T-helper 17 cell (primary cell): ENCODE data around the gene SRRM3. TPM values are rescaled to one million over a fixed set of nuclear protein-coding genes. Genes with fewer than 3 reads are reported as not detected.
"Not testable (repeated sequence)": the region's sequence is repeated elsewhere in the genome, so short reads cannot be mapped to it uniquely, and the experiment has no call there.

Experiments used
- ATAC-seq: fragments of 150-1000 bp; cut with Tn5 transposase; 2 replicates; pipeline ENCODE4 v1.10.0; 2021; ENCODE audit warnings: mild to moderate bottlenecking, moderate library complexity
- DNase-seq, 3 donors: peaks; one replicate each; pipeline versions ENCODE4 v3.0.0 to v3.0.0-alpha.2; 2020 to 2021
- H3K9me3 ChIP-seq: one replicate; pipeline ENCODE4 v1.7.0; 2013; ENCODE audit warnings: low read length, mild to moderate bottlenecking; ENCODE audit not compliant: control insufficient read depth, poor library complexity, severe bottlenecking
- H3K27ac Mint-ChIP-seq: one replicate; pipeline ENCODE4 v1.8.0; 2022; ENCODE audit warnings: mild to moderate bottlenecking, moderate library complexity, mixed read lengths
- H3K27me3 Mint-ChIP-seq: one replicate; pipeline ENCODE4 v1.8.0; 2022; ENCODE audit warnings: mixed read lengths
- H3K36me3 Mint-ChIP-seq: one replicate; pipeline ENCODE4 v1.8.0; 2022; ENCODE audit warnings: low read depth, mixed read lengths
- H3K4me1 Mint-ChIP-seq: one replicate; pipeline ENCODE4 v1.8.0; 2022; ENCODE audit warnings: mild to moderate bottlenecking, mixed read lengths
- H3K4me3 Mint-ChIP-seq: one replicate; pipeline ENCODE4 v1.8.0; 2022; ENCODE audit warnings: mild to moderate bottlenecking, moderate library complexity, mixed read lengths
- total RNA-seq, 4 donors: library from RNA in 2 of 4; stranded (reverse) in 2 of 4; gene quantifications; one replicate each; pipeline ENCODE4 v1.2.3 and lab custom pipeline; 2022 to 2026

Gene SRRM3
- total RNA-seq, 2 donors from 2014 or later: not detected

DNA sequence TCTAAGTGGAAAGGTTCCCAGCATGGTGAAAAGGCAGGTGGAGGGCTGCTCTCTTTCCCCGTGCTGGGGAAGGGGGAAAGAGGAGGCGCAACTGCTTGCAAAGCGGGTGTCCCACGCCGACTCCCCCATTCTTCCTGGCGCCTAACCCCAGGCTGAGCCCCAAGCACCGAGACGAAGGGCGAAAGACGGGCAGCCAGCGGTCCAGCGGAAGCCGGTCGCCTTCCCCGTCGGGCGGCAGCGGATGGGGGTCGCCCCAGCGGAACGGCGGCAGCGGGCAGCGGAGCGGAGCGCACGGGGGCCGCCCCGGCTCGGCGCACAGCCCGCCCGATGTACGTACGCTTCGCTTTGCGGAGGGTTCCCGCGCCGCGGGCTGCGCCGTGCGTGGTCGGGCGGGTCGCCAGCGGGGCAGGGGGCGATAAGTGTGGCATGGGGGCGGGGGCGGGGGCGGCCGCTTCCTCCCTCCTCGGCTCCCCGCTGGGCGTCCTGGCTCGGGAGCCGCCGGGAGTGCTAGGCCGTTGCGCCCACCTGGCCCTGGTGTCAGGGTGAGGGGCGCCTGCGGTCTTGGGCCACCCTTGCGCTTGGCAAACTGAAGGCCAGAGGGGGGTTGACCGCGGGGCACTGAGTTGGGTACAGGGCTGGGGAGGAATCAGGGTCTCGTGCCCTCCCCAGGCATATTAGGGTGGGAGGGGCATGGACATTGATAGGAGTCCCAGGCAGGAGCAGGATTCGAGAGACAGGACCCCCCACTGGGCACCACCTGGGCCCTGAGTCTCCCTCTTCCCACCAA, 65.6 kb downstream of the SRRM3 start:
- Mint-ChIP-seq H3K4me1 (peaks cover 7% of the 10 kb centered on the region), H3K4me3 (peak overlapping the region; percentile 67), H3K27me3 (peaks cover 55% of the 10 kb centered on the region), H3K36me3 (no peaks in the 10 kb centered on the region), H3K27ac (no peak overlapping the region)
- ATAC-seq: no peak
- no peak for DNase-seq
- H3K9me3 ChIP-seq: no peaks in the 10 kb centered on the region

DNA sequence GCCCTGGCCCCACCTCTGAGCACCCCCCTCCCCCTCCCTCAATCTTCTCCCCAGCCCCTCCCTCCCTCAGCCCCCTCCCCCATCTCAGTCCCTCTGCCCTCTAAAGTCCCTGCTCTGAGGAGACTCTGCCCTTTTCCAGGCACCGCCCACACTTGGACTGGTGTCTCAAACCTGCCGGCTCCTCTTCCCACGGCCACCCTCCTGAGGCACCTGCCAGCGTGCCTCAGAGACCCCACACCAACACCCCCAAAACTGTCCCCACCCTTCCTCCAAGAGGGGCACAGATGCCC, 66.1 kb downstream of the SRRM3 start:
- no peaks in the 10 kb centered on the region for H3K36me3 Mint-ChIP-seq
- peaks cover 53% of the 10 kb centered on the region for H3K27me3 Mint-ChIP-seq
- no peaks in the 10 kb centered on the region for H3K9me3 ChIP-seq
- peaks cover 5% of the 10 kb centered on the region for H3K4me1 Mint-ChIP-seq
- H3K27ac Mint-ChIP-seq: no peak overlapping the region
- ATAC-seq (no peak), DNase-seq (no peak)
- peak overlapping the region; percentile 49 for H3K4me3 Mint-ChIP-seq

DNA sequence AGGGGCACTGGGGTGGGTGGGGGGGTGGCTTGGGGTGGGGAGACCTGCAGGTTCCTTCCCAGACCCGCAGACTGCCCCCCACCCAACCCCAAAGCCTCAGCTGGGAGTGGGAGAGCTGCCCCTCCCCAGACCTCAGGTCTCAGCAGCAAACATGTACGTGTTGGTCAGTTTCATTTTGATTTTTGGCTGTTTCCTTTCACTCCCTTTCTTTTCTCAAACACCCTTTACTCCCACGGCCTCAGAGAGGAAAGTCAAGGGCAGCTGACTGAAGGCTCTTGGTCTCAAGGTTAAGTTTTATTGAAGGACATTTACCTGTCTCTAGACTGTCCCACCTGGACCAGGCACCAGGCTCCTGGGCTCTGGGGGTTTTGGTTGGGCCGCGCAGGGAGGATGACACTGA, 66.7 kb downstream of the SRRM3 start:
- ATAC-seq (no peak), DNase-seq (no peak)
- H3K4me3 Mint-ChIP-seq: peak overlapping the region; percentile 25
- no peaks in the 10 kb centered on the region for H3K9me3 ChIP-seq
- H3K27ac Mint-ChIP-seq: no peak overlapping the region
- H3K36me3 Mint-ChIP-seq: no peaks in the 10 kb centered on the region
- H3K27me3 Mint-ChIP-seq: peaks cover 53% of the 10 kb centered on the region
- H3K4me1 Mint-ChIP-seq: peaks cover 9% of the 10 kb centered on the region

DNA sequence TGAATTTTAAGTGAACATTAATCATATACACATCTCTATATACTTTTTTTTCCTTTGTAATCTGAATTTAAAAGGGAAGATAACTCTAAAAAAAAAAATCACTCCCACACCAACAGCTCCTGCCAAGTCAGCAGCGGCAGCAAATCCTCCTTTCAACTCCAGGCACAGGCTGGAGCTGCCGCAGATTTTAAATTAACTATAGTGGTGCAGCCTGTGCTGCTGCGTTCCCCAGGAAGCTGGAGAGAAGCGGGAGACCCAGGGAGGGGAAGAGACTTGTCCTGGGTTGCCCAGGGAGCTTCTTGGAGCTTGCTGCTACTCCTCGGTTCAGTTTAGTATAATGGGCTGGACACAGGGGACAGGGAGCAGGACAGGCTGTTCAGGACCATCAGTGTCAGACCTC, 68.2 kb downstream of the SRRM3 start:
- H3K4me1 Mint-ChIP-seq: peaks cover 14% of the 10 kb centered on the region
- DNase-seq (no peak), ATAC-seq (no peak)
- H3K4me3 Mint-ChIP-seq: no peak overlapping the region
- H3K36me3 Mint-ChIP-seq: peaks cover 5% of the 10 kb centered on the region
- H3K27me3 Mint-ChIP-seq: peaks cover 58% of the 10 kb centered on the region
- no peaks in the 10 kb centered on the region for H3K9me3 ChIP-seq
- H3K27ac Mint-ChIP-seq: no peak overlapping the region

DNA sequence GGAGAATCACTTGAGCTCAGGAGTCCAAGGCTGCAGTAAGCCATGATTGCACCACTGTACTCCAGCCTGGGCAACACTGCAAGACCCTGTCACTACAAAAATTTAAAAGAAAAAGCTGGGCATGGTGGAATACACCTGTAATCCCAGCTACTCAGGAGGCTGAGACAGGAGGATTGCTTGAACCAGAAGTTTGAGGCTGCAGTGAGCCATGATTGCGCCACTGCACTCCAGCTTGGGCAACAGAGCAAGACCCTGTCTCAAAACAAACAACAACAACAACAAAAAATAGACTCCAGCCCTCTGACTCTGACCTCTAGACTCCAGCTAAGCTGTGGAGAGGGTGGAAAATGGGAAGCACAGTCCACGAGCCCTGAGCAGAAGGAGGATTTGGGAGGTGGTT, 69.7 kb downstream of the SRRM3 start:
- H3K4me1 Mint-ChIP-seq: peaks cover 14% of the 10 kb centered on the region
- not testable (repeated sequence) for H3K9me3 ChIP-seq, DNase-seq, H3K27ac Mint-ChIP-seq, ATAC-seq, H3K36me3 Mint-ChIP-seq, H3K4me3 Mint-ChIP-seq
- peaks cover 53% of the 10 kb centered on the region for H3K27me3 Mint-ChIP-seq

DNA sequence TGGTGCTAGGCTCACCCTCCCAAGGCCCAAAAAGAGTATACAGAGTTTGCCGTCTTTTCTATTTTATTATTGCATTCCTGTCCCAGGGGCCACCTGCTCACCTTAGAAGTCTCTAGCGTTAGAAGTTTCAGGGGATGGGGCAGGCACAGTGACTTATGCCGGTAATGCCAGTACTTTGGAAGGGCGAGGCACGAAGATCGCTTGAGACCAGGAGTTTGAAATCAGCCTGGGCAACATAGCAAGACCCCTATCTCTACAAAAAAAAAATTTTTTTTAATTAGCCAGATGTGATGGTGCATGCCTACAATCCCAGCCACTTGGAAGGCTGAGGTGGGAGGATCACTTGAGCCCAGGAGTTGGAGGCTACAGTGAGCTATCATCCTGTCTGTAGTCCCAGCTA, 70.4 kb downstream of the SRRM3 start:
- Mint-ChIP-seq H3K4me1 (peaks cover 14% of the 10 kb centered on the region), H3K4me3 (no peak overlapping the region), H3K27ac (no peak overlapping the region), H3K27me3 (peaks cover 59% of the 10 kb centered on the region), H3K36me3 (peaks cover 5% of the 10 kb centered on the region)
- ATAC-seq (no peak), DNase-seq (no peak)
- H3K9me3 ChIP-seq: no peaks in the 10 kb centered on the region

DNA sequence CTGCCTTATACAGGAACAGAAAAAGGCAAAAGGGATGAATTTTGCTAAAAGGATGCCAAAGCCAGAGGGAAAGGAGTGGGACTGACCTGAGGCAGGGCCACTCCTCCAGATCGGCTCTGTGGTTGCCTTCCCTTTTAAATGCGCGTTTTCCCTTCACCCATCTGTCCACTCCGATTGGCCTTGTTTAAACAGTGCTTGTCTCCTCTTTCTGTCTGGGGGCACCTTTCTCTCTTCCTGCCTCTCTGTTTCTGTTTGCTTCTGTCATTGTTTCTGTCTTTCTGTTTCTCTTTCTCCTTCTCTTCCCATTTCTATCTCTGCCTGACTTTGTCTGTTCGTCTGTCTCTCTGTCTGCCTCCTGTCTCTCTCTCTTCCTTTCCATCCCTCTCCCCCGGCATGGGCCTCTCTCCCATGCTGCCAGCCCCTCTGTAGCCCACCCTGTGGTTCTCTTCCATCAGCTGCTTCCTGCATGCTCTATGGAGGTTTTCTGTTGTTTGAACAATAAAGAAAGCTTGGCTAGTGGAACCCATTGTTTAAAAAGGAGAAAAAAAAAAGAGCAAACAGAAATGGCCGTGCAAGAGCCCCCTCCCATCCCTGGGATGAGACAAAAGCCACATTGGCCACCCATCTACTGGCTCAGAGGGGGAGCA, 71.3 kb downstream of the SRRM3 start:
- DNase-seq (no peak), ATAC-seq (no peak)
- H3K9me3 ChIP-seq: no peaks in the 10 kb centered on the region
- Mint-ChIP-seq H3K27me3 (peaks cover 61% of the 10 kb centered on the region), H3K36me3 (peaks cover 5% of the 10 kb centered on the region), H3K4me1 (peaks cover 12% of the 10 kb centered on the region), H3K4me3 (no peak overlapping the region), H3K27ac (no peak overlapping the region)

DNA sequence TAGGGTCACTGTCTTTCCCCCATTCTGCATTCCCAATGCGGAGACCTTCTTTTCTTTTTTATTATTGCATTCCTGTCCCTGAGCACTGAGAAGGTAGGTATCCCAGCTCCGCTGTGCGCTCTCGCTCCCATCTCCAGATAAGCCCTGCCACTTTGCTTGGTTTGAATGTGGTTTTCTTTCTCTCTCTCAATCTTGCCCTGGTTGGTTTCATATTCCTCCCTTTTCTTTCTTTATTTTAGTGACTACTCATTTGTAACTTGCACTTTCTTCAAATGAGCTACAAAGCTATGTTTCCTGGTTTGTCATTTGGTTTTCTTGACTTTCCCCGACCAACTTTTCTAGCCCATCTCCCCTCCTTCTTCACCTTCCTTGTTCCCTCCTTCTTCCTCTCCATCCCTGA, 71.8 kb downstream of the SRRM3 start:
- no peaks in the 10 kb centered on the region for H3K9me3 ChIP-seq
- Mint-ChIP-seq H3K27ac (no peak overlapping the region), H3K36me3 (peaks cover 5% of the 10 kb centered on the region), H3K27me3 (peaks cover 55% of the 10 kb centered on the region), H3K4me3 (no peak overlapping the region), H3K4me1 (peaks cover 10% of the 10 kb centered on the region)
- DNase-seq (no peak), ATAC-seq (no peak)

DNA sequence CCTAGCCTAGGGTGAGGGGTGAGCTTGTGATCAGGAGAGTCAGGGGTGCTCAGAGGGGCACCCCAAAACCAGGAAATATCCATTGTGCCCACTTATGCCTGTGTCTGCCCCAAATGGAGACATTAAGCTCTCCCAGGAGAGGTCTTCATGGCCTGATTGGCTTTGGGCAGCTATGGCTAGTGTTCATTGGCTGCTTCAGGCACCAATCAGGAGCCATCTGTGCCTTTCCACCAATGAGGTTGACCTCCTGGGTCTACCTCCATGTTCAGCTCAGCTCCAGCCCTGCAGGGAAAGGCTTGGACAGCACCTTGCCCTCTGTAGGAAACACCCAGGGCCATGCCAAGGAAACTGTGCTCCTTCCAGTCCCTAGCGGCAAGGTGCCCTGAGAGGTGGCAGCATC, 76.8 kb downstream of the SRRM3 start:
- DNase-seq: no peak
- ATAC-seq: no peak
- H3K4me1 Mint-ChIP-seq: peaks cover 16% of the 10 kb centered on the region
- no peaks in the 10 kb centered on the region for H3K9me3 ChIP-seq
- H3K27me3 Mint-ChIP-seq: peaks cover 40% of the 10 kb centered on the region
- no peak overlapping the region for H3K4me3 Mint-ChIP-seq
- H3K36me3 Mint-ChIP-seq: peaks cover 12% of the 10 kb centered on the region
- no peak overlapping the region for H3K27ac Mint-ChIP-seq

DNA sequence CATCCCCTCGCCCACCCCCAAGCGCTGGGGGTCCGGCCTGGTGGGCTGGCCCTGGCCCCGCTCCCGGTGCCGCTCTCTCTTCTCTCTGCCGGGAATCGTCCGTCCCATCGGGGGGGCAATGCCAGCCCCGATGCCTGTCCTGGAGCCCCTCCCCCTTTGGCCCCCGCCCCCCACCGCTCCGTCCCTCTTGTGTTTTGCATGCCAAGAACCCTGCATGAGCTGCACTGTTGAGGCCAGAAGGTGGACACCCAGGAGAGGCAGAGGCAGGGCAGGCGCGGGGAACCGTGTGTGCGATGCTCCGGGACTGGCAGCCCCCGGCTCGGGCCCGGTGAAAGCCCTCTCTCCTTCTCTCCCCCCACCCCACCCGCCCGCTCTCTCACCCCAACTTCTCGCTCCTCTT, 78.7 kb downstream of the SRRM3 start:
- peaks cover 8% of the 10 kb centered on the region for H3K36me3 Mint-ChIP-seq
- DNase-seq (no peak), ATAC-seq (no peak)
- H3K27ac Mint-ChIP-seq: no peak overlapping the region
- H3K27me3 Mint-ChIP-seq: peaks cover 41% of the 10 kb centered on the region
- H3K4me3 Mint-ChIP-seq: peak overlapping the region; percentile 96
- H3K9me3 ChIP-seq: no peaks in the 10 kb centered on the region
- peaks cover 16% of the 10 kb centered on the region for H3K4me1 Mint-ChIP-seq

DNA sequence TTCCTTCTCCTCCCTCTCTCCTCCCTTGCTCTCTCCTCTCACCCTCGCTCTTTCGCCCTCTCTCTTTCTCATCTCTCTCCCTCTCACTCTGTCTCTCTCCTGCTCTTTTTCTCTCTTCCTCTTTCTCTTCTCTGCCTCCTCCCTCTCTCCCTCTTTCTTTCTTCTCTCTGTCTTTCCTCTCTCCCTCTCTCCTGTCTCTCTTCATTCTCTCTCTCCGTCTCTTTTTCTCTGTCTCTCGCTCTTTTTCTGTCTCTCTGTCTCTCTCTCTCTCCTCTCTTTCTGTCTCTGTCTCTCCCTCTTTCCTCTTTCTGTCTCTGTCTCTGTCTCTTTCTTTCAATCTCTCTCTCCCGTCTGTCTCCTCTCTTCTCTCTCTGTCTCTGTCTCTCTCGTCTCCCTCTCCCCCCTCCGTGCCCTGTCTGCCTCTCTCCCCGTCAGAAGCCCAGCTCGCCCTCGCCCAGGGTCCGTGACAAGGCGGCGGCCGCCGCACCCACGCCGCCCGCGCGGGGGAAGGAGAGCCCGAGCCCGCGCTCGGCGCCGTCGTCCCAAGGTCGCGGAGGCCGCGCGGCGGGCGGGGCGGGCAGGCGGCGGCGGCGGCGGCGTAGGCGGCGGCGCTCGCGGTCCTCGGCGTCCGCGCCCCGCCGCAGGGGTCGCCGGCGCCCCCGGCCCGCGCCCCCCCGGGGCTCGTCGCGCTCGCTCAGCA, 79.5 kb downstream of the SRRM3 start:
- DNase-seq: no peak
- Mint-ChIP-seq H3K27ac (no peak overlapping the region), H3K36me3 (peaks cover 8% of the 10 kb centered on the region), H3K27me3 (peaks cover 41% of the 10 kb centered on the region), H3K4me3 (peak overlapping the region; percentile 96), H3K4me1 (peaks cover 16% of the 10 kb centered on the region)
- no peaks in the 10 kb centered on the region for H3K9me3 ChIP-seq
- ATAC-seq: peak; percentile 61

DNA sequence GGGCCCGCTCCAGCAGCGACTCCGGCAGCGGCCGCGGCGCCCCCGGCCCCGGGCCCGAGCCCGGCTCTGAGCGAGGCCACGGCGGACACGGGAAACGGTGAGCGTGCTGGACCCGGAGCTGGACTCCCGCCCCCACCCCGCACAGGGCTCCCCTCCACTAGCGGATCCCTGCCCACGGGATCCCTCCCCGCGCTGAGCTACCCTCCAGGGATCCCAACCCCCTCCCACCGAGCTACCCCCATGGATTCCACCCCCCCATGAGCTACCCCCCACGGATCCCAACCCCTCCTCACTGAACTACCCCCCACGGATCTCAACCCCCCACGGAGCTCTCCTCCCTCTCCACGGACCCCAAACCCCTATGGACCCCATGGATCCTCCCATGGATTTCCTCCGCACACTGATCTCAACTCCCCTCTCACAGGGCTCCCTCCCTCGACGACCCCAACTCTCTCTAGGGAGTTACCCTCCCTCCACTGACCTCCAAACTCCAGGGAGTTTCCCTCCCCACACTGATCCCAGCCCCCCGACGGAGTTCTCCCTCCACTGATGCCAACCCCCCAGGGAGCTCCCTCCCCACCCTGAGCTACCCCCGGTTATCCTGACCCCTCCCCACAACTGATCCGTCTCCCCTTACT, 80.1 kb downstream of the SRRM3 start:
- Mint-ChIP-seq H3K36me3 (peaks cover 8% of the 10 kb centered on the region), H3K27me3 (peaks cover 38% of the 10 kb centered on the region), H3K4me1 (peaks cover 16% of the 10 kb centered on the region), H3K27ac (no peak overlapping the region), H3K4me3 (peak overlapping the region; percentile 89)
- no peak for DNase-seq
- no peak for ATAC-seq
- H3K9me3 ChIP-seq: no peaks in the 10 kb centered on the region
